ENCODE results near the gene RBM47.

DNA sequence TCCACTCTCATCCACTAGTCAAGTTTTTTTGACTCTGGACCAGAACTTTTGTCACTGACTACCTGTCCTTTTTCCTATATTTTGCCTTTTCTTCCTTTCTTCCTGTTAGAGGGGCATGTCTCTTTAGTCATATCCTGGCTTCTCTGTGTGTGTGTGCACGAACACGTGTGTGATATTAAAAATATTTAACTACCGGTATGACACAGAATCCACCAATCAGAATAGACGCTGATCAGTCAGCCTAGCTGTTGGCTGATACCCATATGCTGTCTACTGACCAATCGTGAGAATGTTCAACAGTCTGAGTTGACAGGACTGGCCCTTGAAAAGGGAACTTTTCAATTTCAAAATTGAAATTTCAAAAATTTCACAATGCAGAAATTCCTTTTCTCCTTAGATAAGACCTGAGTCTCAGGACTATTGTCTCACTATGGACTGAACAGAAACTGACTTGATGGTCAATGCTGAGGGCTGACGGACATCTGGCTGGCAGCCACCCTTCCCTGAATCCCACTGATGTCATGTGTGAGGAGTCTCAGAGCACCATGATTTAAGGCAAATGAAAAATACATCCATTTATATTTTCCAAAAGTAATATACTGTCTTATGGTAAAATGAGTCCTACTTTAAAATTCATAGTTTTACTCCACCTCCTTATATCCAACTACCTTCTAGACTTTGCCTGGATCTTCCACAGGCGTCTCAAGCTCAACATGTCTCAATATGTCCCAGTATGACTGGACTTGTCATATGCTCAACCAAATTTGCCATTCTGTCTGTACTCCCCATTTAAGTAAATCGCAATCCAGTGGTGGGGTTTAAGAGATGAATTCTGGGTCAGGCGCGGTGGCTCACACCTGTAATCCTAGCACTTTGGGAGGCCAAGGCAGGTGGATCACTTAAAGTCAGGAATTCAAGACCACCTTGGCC is 216.5 kb downstream of the RBM47 start:
- TF ChIP-seq CREB1 (IDR thresholded peaks at IDR 0.05; ENCODE audit: low read depth) (no peak), YY1 (IDR thresholded peaks at IDR 0.05; ENCODE audit: low read depth) (no peak), NFIC (IDR thresholded peaks at IDR 0.05) (no peak), RAD21 (IDR thresholded peaks at IDR 0.05; ENCODE audit: low read depth) (no peak), TAF1 (IDR thresholded peaks at IDR 0.05; ENCODE audit: low read depth) (no peak)
- TF ChIP-seq, protein P1, sequence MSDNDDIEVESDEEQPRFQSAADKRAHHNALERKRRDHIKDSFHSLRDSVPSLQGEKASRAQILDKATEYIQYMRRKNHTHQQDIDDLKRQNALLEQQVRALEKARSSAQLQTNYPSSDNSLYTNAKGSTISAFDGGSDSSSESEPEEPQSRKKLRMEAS (IDR thresholded peaks at IDR 0.05) = no peak
